Measurements from ENCODE around the gene TSPO2. TPM values are rescaled to one million over a fixed set of nuclear protein-coding genes. Genes with fewer than 3 reads are reported as not detected.

TSPO2 gene
- total and polyA plus RNA-seq, 2 of the 8 experiments (the other 6 are each of a cell fraction or from before 2014, with no cell fraction given): not detected

DNA sequence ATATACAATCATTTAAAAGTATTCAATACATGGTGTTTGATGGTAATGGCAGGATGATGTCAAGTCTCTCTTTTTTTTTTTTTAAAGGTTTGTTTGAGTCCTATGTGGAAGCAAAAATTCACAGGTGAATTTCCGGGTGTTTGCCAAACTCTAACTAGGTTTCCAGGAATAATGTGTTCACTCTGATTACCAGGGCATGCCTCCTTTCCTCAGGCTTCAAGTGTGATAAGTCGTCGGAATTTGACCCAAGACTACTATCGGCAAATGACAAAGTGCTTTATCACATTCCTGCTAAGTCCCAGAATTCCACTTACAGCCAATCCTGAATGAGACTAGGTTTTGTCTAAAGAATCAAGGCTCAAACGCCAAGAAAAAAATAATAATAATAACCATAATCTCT, 22.6 kb downstream of the TSPO2 start (continued):
- TF ChIP-seq KDM1A (IDR thresholded peaks at IDR 0.05; ENCODE audit: borderline replicate concordance, low read length): no peak
- TF ChIP-seq KDM5A (IDR thresholded peaks at IDR 0.05; ENCODE audit: low read length): no peak
- no peak for TF ChIP-seq POLR2A (IDR thresholded peaks at IDR 0.05; ENCODE audit: control extremely low read depth in 1 of 2, low read depth in 2 of 2, low read length in 2 of 2)
- no peak for TF ChIP-seq RNF2 (IDR thresholded peaks at IDR 0.05; ENCODE audit: borderline replicate concordance, low read depth, low read length, missing control alignments, poor library complexity, severe bottlenecking)
- TF ChIP-seq BCL11A (IDR thresholded peaks at IDR 0.05; ENCODE audit: low read depth in 2 of 2, low read length in 2 of 2): no peak
- TF ChIP-seq SIRT6 (IDR thresholded peaks at IDR 0.05; ENCODE audit: low read length): no peak

Measured in H1 (cell line).